Heart left ventricle (tissue), 13 donors: ENCODE data around the gene CD151.

Source experiments
- CTCF ChIP-seq, 12 donors: fragments of 200-600 bp; sonication (generic) in 4 of 12; IDR thresholded peaks; one replicate each; pipeline versions ENCODE4 v1.5.0 to v1.8.0; 2018 to 2022; ENCODE audit warnings: antibody characterized with exemption in 12 of 12, mild to moderate bottlenecking in 5 of 12
- POLR2A ChIP-seq, 2 donors: fragments of 450-650 bp; IDR thresholded peaks; one replicate each; pipeline ENCODE4 v1.6.1; 2017; ENCODE audit warnings: antibody characterized with exemption in 2 of 2, mild to moderate bottlenecking in 2 of 2, moderate library complexity in 2 of 2
- donor health status: ischemic (EF 13 %, LVEDD 7.1; RV severe dilation, severe dysfunction).
- donor health status: DM: no; HTN: yes; CAD: no.
- donor health status: DM: no; HTN: no; CAD: no.
- donor health status: ischemic (EF 25% LVEDD 6.9; RV normal size, moderate dysfunction).
- donor health status: ischemic (EF 25% LVEDD 5.7; RV mildly dilated, moderate dysfunction).
- donor health status: ischemic (EF 35%, LVEDD 5.7; RV mildly dilated, moderate dysfunction).
- donor health status: nonischemic (EF 11% LVEDD 7.7; RV severe dilation, severe dysfunction).
- donor health status: DM: yes; HTN: yes; CAD: no.
- donor health status: PGD.
- donor health status: ischemic (EF 29% LVEDD 5.4; RV normal size, mild dysfunction).
- donor health status: nonischemic (EF 23%, LVEDD 6.1; RV moderate dilation, normal function).

- no peak for TF ChIP-seq POLR2A (IDR thresholded peaks at IDR 0.05)
- TF ChIP-seq CTCF (IDR thresholded peaks at IDR 0.05): no peak
Measured at GRCh38 chr11:872799-873198, 40.0 kb downstream of the CD151 start.
